Measurements from ENCODE around the gene CATSPERD.
"Not testable (repeated sequence)": the region's sequence is repeated elsewhere in the genome, so short reads cannot be mapped to it uniquely, and the experiment has no call there.

CATSPERD gene

DNA sequence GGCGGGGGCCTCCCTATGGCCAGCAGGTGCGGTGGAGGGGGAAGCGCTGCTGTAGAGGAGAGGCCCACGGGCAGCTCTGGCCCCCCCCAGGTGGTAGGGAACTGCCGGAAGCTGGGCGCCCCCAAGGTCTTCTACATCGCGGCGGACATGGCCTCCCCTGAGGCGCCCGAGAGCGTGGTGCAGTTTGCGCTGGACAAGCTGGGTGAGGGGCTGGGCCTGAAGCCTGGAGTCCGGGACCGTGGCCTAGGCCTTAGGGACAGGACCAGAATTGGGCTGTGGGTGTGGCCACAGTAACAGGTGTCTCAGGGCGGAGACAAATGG lies 34.2 kb upstream of the CATSPERD start:
- DNase-seq: no peak

DNA sequence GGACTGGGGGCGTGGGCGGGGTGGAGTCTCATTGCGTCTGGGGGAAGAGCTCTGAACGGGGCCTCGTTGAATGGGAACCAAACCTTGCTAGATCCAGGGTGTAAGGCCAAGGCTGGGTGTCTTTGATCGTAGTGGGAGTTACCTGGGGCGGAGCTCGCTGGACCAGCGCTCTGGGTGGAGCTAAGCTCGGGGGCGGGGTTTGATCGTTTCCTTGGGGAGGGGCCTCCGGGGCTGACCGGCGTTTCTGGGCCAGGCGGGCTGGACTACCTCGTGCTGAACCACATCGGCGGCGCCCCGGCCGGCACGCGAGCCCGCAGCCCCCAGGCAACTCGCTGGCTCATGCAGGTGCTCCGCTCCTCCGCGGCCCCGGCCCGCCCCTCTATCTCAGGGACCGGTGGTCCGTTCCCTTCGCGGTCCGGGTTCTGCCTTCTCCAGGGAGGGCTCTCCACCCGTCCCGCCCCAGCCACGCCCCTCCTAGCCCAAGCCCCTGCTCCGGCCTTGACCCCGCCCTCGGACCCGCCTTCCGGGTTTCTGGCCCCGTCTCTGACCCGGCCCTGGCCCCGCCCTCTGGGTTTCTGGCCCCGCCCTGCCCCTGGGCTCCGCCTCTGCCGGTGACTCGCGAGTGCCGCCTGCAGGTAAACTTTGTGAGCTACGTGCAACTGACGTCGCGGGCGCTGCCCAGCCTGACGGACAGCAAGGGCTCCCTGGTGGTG lies 33.6 kb upstream of the CATSPERD start:
- peak; percentile 90 to 100 for DNase-seq

GRCh38 chr19:5687360-5688198 lies 32.9 kb upstream of the CATSPERD start:
- DNase-seq: no peak

GRCh38 chr19:5688262-5688881 lies 32.1 kb upstream of the CATSPERD start:
- not testable (repeated sequence) for DNase-seq

- DNase-seq: peak; percentile 97 to 99
Measured at GRCh38 chr19:5690125-5690954, 30.1 kb upstream of the CATSPERD start, which contains the start of gene RPL36. TSS of gene RPL36 (plus strand) at chr19:5690295. CDS start at chr19:5690508, 213 bp downstream.

DNA sequence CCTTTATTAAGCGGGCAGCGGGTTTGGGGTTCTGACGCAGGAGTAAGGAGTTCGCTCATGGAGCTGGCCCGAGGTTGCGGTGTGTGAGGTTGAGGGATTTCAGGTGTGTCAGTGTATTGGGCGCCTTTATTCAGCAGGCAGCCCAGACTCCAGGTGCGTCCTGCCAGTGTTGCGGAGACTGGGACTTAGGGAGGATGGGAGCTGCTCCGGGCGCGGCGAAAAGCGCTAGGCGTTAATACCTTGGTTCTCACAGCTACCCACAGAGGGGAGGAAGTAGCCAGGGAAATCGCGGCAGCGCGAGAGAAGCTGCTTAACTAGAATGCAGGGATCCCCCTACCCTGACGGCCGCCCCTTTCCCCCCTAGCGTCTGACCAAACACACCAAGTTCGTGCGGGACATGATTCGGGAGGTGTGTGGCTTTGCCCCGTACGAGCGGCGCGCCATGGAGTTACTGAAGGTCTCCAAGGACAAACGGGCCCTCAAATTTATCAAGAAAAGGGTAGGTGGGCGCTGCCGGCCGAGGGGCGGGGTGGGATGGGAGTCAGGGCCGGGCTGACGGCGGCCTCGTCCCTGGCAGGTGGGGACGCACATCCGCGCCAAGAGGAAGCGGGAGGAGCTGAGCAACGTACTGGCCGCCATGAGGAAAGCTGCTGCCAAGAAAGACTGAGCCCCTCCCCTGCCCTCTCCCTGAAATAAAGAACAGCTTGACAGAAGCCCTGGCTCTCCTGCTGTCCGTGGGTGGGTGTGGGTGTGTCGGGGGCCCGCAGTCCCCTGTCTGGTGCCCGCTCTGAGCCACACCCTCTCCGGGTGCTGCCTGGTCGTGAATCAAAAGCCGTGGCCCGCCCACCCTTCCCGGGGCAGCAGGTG lies 29.2 kb upstream of the CATSPERD start:
- DNase-seq: peak; percentile 67 to 81

- DNase-seq: peak in 1 of 2 experiments; percentile 30
Measured at GRCh38 chr19:5691822-5692722, 28.4 kb upstream of the CATSPERD start.

- no peak for DNase-seq
Measured at GRCh38 chr19:5692723-5693194, 27.7 kb upstream of the CATSPERD start.

GRCh38 chr19:5693195-5694166 lies 27.0 kb upstream of the CATSPERD start:
- DNase-seq: no peak

GRCh38 chr19:5694167-5694955 lies 26.1 kb upstream of the CATSPERD start:
- no peak for DNase-seq

GRCh38 chr19:5694956-5695648 lies 25.3 kb upstream of the CATSPERD start:
- no peak for DNase-seq

GRCh38 chr19:5695649-5696195 lies 24.7 kb upstream of the CATSPERD start:
- DNase-seq: no peak

DNA sequence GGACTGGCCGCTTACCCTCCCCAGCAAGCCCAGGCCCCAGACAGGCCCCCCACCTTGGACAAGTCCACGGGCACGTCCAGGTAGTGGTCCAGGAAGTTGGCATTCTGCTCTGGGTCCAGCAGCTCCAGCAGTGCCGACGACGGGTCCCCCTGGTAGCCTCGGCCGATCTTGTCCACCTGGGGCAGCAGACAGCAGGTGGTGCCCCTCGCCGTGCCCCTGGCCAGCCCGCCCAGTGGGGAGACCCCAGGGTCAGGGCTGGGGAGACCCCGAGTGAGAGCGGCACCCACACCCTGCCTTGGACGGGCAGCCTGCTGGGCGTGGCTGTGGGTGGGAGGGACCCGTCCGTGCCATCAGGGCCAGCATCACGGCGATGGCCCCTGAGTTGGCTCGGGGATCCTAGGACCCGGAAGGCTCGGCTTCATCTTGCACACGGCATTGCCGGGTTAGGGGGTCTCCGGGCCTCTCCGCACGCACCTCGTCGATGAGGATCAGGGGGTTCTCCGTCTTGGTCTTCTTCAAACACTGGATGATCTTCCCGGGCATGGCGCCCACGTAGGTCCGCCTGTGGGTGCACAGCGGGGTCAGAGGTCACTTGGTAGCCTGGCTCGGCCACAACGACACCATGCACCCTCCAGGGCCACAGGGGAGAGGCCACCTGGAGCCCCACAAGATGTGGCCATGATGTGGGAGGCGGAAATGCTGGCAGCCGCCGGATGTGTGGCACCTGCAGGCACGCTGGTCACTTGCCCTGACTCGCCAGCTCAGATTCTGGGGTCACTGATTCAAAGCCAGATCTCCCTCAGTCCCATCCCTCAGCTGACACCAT lies 24.0 kb upstream of the CATSPERD start:
- DNase-seq: no peak

- DNase-seq: no peak
Measured at GRCh38 chr19:5697022-5697889, 23.2 kb upstream of the CATSPERD start.

DNA sequence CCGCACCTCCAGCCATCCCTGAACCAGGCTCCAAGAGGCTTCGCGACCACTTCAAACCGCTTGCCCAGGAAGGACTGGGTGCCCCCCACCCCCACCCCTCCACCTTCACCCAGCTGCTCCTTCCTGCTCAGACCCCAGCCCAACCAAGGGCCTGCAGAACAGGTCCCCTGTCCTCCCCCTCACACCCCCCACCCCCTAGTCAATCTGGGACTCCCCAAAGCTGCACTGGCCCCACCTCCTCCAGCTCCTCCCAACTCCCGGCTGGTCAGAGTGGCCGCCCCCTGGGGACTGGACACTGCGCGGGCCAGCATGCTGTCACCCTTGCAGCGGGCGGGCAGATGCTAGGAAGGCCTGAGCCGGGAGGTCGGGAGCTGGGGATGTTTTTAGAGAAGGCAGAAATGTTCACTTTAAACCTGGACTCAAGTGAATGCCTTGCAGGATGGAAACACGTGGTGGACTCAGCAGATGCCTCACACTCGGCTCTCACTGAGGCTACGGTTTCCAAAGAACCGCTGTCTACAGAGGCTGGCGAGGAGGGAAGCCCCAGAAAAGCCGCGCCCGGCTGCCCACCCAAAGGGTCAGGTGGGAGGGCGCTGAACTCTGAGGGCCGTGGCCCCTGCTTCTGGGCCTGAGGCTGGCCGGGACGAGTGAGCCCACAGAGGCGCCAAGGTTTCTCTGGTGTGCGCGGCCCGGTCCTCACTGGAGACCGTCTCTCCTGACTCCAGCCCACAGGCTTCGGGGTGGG lies 22.4 kb upstream of the CATSPERD start:
- DNase-seq: no peak
